CD4-positive, alpha-beta T cell treated with Interleukin-17A for 4 hours (primary cell): Measurements from ENCODE around the gene KCNQ1.
A peak's percentile ranks its signal among the peaks of the same experiment; 100 is the strongest.

Experiments used
- DNase-seq: peaks from one replicate; pipeline ENCODE4 v3.0.0-alpha.2; 2020; ENCODE audit warnings: mixed read lengths

The KCNQ1 gene

DNA sequence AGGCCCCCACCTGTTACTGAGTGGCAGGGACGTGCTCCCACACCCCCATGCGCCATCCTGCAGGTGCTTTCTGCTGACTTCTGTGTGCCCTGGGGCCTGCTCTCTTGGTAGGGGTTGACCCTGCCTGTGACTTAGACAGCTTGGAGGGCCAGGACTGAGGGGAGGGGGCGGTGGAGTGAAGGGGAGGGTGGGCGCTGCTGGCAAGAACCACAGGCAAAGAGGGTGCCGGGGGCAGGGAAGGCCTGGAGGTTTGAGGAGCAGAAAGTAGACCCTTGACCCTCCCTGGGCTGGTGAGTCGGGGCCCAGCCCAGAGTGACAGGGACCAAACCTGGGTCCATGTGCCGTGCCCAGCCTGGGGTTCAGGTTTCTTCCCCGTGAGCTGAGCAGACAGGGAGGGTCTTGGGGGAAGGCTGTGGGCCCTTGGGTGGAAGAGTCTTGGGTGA is 17.8 kb downstream of the KCNQ1 start:
- no peak for DNase-seq

DNA sequence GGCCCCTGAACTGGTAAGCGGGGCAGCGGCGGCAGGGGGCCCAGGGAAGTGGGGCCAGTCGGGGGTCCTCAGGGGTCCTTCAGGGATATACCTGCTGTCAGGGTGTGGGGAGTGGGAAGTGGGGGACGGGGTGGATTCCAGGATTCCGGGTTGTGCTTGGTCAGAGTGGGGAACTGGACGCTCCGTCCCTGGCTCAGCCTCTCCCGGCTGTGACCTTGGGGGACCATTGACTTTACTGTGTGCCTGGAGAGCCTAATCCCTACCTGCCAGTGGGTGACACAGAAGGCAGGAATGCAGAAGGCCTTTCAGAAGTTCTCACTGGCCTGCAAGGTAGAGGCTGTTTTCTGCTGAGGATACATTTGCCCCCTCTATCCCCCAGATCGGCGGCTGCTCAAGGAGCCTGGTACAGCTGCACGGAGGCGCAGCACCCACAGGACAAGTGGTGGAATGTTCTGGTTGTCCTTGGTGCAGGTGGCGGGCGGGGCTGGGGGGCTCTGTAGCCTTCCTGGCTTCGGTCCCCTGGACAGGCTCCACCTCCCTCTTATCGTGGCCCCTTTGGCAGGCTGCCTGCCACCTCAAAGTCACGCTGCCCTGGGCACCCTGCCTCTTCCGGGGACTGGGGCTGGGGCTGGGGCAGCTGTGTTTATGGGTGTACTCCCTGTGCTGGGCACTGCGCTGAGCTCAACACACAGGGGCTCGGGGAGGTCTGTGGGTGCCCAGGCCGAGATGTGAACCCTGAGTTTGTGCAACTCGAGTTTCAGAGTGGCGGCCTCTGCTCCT is 18.4 kb downstream of the KCNQ1 start:
- DNase-seq, result no peak

DNA sequence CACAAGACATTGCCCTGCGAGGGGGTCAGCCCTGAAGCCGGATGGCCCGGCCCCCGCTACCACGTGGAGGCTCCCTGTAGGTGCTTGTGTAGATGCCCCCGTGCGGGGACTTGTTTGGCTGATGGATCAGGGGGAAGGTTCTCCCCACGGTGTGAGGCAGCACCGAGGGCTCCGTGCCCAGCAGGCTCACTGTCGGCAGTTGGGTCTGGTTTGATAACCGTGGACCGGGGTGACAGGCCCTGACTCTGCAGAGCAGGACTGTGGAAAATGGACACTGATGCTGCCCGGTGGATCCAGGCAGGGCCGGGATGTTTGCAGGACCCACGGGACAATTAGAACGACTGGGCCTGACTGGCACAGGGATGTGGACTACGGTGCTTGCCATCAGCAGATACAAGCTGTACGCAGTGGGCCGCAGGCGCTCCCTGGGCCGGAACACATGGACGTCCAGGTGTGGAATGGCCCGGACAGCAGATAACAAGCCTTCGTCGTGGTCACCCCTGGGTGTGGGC is 19.0 kb downstream of the KCNQ1 start:
- no peak for DNase-seq

DNA sequence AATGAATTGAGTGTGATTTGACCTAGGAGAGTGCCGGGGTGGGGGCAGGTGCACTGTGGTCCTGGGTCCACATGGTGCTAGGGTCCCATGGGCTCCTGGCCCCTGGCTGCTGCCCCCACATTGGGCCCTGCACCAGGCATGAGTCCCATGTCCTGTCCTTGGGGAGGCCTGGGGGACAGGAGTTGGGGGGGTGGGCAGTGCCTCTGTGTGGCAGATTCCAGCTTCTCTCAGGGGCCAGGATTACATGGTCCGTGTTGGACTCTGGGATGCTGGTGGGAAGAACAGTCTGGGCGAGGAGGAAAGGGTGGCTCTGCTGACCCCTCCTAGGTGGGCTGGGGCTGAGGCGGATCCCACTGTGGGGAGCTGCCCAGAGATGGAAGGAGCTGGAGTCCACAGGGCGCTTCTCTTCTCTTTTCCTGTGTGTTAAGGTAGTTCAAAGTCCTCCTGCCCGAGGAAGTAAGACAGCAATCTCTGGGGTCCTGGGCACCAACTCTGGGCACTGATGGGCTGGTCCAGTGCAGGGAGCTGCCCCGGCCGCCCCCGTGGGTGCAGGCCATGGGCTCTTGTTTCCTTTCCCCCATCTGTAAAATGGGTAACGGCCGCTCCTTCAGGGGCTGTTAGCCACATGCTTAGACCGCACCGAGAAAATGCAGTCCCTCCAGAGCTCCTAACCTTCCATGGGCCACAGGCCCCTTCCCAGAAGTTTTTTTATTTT is 19.8 kb downstream of the KCNQ1 start:
- DNase-seq, result no peak

DNA sequence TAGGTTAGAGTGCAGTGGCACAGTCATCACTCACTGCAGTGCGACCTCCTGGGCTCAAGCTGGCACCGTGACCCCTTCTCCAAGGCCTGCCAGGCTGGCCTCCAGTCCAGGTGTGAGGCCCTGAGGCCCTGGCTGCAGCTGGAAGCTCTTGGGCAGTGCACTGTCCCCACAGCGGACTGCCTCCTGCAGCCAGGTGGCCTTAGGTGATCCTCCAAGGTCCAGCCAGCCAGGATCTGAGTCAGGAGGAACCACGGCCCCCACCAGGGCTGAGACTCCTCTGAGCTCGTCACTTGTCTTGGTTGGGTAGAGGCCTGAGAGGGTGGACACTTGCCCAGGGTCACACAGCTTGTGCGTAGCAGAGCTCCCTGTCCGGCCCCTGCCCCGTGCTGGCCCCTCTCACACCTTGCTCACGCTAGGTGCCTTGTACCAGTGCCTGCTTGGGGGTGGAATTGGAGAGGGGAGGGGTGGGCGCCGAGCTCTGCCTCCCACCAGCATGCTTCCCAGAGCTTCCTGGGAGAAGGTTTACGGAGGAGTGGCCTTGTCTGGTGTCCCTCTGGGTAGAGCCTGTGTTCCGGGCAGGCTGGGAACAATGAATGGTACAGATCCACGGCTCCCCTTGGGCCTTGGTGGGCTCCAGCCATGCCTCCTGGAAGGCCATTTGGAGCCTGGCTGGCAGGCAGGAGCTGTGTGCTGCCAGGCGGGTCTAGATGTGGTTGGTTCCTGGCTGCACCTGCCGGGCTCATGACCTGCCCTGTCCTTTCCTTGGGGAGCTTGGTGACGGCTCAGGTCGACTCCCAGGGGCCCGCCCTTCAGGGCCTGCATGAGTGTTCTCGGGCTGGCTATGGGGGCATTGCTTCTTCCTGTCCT is 20.6 kb downstream of the KCNQ1 start:
- DNase-seq, result no peak

DNA sequence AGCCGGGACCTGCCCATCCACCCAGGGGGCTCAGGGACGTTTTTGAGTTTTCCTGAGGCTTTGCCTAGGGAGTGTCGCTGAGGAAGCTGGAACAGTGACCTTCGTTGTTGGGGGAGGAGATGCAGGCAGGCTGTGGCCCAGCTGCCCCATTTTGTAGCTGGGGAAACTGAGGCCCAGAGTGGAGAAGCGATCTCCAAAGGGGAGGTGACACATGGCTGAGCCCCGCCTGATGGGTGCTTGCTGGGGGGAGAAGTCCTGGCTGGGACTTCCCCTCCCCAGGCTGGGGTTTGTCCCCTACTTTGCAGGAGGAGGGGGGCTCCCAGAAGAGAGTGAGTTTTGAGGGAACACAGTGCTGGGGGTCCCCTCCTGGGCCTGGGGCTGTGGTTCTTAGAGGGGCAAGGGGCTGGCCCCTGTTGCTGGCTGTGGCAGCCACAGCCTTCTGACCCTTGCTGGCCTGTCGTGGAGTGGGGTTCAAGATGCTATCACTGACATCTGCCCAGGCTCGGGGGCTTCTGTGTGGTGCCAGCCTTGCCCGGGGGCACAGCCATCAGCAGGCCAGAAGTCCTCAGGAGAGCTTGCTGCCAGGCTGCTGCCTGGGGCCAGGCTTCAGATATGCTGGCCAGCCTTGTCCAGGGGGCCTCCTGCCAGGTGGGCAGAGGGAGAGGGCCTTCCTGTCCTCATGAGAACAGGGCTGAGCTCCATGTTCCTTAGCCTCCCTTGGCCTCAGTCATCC is 21.4 kb downstream of the KCNQ1 start:
- no peak for DNase-seq

DNA sequence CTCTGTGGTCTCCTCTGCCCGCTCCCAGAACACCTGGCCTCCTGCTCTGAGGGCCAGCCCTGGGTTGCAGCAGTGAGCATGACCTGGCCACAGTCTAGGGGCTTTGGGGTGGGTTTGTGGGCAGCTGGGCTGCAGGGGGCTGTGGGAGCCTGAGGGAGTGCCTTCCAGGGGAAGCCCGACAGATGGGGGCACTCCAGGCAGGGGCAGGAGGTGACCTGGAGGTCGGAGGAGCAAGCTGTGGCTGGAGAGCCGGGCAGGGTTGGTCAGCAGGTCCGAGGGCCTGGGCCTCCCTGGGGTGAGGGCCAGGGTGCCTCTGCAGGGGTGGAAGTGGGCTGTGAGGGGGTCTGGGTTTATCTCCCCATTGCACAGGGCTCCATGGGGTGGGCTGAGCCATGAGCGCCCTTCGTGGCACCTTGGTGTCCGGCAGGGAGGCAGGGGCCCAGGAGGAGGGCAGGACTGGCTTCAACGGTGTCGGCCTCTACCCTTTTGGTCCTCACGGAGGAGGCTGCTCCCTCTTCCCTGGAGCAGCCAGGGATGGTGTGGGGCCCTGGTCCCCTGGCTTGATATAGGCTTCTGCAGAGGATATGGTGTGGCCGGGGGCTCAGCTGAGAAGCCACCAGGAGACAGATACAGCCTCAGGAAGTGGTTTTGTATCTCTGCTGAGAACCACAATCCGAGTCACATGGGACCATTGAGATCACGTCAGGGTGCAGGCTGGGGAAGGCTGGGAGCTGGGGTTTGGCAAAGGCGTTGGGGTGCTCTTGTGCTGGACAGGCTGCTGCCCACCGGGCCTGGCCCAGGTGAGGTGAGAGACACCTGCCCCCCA is 22.3 kb downstream of the KCNQ1 start:
- DNase-seq, result peak; percentile 74

DNA sequence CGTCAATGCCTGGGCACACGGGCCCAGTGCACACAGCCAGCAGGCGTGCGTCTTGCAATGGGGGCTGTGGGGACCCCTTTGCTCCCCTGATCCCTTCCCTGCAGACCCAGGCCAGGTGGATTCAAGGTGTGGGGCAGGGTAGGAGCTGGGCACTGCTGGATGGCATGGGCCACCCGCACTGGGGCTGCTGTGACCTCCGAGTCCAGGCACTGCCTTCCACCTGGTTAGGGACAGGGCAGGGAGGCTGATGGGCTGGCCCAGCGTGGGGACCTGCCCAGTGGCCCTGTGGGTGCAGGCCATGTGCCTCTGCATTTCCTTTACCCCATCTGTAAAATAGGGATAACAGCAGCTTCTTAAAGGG is 22.9 kb downstream of the KCNQ1 start:
- no peak for DNase-seq

DNA sequence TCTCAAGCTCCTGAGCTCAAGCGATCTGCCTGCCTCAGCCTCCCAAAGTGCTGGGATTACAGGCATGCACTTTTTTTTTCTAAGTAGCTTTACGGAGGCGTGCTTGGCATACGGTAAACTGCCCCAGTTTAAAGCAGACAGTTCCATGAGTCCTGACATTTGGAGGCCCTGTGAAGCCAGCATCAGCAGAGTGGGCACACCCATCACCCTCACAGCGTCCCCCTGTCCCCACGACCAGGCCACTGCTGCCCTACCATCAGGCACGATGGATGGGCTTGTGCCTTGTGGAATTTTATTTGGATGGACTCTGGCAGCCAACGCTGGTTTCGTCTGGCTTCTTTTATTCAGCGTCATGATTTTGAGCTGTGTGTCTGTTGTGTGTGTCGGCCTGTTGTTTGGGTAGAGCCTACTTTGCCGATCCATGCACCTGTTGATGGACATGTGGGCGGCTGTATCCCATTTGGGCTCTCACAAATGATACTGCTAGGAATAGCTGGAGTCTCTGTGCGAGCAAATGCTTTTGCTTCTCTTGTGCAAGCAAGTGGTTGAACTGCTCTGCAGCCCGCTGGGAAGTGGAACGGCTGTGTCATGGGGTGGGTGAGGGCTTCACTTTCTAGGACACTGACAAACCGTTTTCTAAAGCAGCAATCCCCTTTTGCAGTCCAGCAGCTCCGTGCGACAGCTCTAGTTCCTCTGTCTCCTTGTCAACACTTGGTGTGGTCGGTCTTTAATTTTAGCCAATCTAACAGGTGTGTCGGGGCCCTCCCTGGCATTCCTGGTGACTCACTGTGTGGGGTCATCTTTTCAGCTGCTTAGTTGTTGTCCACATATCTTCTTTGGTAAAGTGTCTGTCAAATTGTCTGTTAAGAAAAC is 23.8 kb downstream of the KCNQ1 start:
- DNase-seq, result no peak

DNA sequence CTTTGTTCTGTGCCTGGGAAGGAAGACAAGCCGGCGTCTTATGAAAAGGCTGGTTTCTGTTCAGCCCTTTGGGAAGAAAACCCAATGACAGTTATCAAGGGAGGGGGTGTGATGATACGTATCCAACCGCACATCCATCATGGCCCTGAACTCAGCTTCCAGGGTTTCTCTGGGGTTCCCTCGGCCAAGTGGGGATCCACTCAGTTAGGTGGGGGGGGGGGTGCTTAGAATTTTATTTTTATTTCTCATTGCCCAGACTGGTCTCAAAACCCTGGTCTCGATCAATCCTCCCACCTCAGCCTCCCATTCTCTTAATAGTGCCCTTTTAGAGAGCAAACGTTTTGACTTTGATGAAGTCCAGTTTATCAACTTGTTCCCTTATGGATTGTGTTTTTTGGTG is 25.7 kb downstream of the KCNQ1 start:
- DNase-seq, result no peak

DNA sequence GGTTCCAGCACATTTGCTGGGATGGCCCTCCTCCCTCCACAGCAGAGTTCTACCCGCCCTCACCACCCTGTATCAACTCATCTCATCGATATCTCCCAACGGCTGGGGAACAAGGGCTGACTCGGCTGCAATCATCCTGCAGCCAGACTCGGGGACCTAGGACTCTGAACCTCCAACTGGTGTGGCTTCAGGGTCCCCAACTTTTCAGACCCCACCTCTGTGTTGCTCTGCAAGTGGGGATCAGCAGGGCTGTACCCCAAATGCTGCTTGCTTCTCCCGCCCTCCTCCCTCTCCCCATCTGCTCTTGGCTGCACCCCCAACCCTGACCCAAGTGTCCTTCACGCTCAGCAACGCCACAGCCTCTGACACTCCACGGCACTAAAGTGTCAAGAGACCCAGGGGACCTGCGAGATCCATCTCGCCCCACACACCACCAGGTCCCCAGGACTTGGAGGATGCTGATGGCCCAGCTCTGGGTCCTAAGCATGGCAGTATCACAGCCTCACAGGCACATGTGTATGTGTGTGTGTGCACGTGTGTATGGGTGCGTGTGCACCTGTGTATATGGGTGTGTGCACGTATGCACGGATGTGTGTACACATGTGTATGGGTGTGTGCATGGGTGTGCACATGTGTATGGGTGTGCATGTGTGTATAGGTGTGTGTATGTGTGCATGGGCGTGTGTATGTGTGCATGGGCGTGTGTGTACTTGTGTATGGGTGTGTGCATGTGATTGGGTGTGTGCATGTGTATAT is 26.4 kb downstream of the KCNQ1 start:
- no peak for DNase-seq

DNA sequence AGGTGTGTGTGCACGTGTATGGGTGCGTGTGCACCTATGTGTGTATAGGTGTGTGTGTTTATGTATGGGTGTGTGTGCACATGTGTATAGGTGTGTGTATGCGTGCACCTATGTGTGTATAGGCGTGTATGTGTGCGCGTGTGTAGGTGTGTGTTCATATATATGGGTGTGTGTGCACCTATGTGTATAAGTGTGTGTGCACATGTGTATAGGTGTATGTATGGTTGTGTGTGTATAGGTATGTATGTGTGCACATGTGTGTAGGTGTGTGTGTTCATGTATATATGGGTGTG is 26.9 kb downstream of the KCNQ1 start:
- no peak for DNase-seq

DNA sequence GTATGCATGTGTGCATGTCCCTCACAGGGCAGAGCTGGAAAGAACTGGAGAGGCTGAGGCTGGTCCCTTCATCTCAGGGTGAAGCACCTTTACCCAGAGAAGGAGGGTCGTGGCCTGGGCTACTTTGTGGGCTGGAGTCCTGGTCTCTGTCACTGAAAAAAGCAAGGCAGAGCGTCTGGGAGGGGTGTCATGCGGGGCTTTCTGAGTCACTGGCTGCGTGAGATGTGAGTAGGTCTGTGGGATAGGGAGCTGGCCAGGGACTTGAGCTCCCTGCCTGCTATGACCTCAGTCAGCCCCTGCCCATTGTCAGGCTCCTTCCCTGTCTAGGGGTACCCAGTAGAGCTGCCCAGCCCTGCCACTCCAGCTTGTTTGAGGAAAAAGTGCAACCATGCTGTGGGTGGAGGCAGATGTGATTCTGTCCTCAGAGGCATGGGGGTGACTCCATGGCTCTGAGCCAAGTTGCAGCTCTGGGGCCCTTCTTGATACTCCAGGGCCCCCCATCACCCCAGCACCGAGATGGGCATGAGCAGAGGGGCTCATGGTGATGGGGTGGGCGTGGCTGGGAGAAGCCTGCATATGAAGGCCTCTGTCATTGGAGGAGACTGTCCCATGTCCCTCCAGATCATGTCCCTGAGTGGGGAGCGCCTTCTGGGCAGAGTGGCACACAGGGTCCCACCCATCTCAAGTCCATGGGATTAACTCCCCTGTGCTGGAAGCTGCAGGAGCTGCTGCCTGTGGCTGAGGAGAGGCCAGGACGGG is 27.8 kb downstream of the KCNQ1 start:
- no peak for DNase-seq

DNA sequence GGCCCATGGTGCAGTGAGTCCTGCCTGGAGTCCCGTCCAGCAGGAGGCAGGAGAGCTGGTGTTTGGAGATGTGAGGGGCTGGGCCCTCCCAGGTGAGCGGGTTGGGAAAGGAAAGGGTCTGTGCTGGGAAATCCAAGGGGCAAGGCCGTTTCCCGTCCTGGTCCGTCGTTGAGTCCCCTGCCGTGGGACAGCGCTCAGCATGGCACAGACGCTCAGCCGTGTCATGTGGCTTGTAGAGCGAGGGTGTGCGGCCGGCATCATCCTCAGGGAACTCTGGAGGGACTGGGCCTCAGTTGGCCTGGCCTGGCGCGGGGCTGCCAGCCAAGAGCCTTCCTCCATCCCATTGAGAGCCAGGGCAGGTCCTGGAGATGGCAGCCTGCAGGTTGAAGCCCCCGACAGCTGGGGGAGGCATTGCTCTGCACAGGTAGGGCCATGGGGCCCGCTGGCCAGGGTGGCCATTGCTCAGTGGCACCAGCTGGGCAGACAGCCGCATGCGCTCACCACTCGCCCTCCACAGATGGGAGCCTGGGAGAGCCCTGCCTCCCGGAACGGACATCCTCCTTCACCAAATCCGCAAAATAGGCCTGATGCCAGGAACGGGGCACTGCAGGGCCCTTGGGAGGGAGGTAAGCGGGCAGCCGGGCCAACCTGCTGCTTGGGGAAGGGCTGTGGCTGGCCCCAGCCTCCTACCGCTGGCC is 28.7 kb downstream of the KCNQ1 start:
- DNase-seq, result no peak

DNA sequence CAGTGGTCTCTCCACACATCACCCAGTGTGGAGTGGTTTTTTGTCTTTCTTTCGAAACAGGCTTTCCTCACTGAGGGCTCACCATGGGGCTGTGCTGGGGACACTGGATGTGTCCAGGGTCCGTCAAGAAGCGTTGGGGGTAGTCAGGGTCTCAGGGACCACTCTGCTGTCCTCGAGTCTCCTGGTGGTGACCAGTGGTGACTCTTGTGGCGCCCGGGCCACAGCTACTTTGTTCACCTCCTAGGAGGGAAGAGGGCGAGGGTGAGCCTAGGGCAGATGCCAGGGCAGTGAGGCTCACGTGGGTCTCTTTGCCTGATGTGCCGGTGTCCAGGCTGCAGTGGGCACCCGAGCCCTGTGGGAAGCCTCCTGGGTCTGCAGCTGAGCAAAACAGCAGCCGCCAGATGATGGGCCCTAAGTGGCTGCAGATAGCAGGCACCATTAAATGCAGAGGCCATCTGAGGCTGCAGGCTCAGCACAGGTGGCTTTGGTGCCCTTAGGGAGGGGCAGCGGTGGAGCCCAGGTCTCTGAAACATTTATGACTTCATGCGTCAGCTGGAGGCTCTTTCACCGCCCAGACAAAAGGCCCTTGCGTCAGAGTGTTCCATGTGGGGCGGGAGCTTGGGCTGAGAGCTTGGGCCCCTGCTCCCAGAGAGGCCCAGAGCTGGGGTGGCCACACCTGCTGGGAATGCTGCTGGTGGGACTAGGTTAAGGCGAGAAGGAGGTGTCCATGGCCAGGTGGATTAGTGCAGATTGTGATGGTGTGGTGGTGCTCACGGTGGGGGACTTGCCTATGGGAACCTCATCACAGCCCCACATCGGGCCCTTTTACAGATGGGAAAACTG is 29.5 kb downstream of the KCNQ1 start:
- no peak for DNase-seq

DNA sequence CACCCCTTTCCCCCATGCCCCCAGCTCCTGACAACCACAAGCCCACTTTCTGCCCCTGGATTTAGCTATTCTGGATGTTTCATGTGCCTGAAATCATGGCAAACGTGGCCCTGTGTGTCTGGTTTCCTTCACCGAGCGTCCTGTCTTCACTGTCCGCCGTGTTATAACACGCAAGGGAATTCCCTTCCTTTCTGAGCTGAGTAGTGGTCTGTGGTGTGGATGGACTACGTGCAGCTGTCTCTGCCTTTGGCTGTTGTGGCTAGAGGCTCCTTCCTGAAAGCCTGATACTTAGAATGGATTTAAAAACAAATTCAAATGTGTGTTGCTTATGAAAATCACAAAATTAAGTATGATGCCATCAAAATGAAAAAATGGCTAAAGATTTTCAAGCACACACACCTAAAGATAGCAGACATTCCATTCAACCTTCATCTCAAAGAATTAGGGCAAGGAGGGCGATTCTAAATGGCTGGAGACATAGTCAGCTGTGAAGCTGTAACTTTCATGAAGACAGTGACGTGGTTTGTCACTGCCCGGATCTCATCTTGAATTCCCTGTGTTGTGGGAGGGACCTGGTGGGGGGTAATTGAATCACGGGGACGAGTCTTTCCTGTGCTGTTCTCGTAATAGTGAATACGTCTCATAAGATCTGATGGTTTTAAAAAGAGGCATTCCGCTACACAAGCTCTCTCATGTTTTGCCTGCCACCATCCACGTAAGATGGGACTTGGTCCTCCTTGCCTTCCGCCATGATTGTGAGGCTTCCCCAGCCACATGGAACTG is 30.5 kb downstream of the KCNQ1 start:
- no peak for DNase-seq

DNA sequence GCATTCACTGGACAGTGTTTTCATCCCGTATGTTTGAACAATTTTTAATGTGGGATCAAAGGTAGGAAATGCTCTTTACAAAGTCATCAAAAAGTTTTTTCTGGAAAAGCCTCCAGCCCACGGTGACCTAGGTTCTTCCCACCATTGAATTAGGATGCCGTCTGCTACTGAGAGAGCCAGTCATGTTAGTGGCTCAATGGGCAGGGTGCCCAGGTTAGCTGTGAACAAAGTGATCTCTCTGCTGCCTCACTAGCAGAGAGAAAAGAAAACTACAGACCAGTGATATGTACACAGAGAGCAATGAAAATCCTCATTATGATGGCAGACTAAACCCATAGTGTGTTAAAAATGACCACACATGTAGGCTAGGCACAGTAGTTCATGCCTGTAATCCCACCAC is 32.4 kb downstream of the KCNQ1 start:
- no peak for DNase-seq
